ENCODE data around the gene NCEH1. TPM values are rescaled to one million over a fixed set of nuclear protein-coding genes. Genes with fewer than 3 reads are reported as not detected.

Gene NCEH1
- total RNA-seq, 1 experiment from 2014 or later, result 19.8 TPM

DNA sequence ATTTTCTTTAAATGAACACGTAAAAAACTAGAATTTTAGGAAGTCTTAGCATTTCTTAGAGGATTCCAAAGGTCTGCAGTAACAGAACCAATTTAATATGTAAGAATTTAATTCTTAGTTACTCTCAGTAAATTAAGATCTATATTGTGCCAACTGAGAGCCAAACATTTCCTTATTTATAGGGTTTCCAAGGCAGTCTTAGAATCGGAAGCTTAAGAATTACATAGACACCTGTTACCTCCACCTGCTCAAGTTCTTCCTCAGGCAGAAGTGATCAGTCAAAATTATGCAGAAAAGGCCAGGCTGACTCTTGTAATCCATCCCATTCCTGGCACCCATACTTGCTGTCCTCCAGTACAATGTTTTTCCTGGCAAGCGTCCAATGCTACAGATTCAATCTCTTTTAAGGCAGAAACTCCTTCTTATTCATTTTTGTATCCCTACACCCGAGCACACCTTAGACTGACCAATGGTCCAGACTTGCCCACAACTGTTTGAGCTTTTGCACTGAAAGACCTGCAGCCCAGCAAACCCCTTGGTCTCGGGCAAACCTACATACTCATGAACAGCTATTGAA lies 64.3 kb downstream of the NCEH1 start:
- DNase-seq (ENCODE audit: low spot score), result no peak

DNA sequence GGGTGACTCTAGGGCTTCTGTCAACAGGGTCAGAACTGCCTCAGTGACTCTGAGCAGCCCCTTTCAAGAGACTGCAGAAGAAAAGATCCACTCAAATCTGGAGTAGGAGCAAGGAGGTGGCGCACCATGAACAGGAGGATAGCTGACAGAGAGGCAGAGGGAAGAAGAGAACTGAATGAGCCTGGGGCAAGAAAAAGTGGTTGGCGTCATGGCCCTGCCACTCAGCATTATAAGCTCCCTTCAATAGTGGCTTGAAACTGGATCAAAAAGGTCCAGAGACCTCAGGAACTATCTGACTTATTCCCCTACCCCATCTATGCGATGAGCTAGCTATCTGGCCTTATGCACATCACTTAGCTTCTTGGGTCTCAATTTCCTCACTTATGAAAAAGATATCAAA lies 66.6 kb downstream of the NCEH1 start:
- DNase-seq (ENCODE audit: low spot score), result no peak

DNA sequence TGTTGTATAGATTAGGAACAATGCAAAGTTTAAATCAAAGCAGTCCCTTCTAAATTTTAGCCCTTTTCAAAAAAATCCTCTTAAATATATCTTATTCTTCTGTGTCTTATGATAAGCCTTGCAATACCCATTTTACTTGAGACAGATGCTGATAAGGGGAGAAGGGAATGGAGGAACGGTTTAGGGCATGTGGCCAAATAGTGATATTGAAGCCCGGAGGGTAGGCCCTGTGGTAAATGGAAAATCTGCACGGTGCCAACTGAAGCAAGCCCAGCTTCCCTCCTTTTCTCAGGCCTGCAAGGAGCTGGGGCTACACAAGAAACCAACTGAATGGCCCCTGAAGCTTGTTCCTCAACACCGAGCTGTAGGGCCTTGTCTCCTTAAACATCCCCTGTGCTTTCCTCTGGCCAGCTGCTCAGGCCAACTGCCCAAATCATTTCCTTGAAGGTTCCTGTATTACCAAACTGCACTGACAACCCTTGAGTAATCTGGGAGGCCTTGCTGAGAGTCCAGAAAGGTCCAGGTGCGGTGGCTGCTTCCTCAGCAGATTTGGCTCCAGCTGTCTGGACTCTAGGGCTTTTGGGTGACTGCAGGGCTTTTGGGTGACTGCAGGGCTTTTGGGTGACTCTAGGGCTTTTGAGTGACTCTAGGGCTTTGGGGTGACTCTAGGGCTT lies 67.2 kb downstream of the NCEH1 start:
- no peak for DNase-seq (ENCODE audit: low spot score)

DNA sequence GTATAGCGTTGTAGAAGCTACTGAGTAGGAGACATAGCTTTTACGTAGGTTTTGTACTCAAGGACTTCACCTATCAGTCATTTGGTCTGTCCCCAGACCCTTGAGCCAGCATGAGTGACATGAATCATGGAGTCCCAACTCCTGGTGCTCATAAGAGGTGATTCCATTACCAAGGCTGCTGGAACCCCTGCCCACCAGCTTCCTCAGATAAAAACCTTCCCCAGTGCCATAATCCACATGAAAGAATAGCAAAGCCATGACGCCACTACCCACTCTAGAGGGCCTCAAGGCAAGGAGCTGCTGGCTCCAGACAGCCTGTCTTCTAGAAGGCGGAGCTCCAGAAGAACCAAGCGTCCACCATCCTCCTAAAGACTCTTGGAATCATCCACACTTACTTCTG lies 69.6 kb downstream of the NCEH1 start:
- DNase-seq (ENCODE audit: low spot score), result no peak

DNA sequence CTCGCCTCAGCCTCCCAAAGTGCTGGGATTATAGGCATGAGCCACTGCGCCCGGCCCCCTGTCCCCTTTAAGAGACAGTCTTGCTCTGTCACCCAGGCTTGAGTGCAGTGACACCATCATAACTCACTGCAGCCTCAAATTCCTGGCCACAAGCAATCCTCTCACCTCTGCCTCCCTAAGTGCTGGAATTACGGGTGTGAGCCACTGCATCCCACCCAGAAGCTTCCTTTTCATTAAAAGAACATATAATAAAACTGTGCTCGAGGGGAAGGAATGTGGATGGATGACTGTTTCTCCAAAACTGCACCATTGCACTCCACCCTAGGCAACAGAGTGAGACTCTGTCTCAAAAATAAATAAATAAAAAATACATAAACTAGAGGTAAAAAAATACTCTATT lies 70.1 kb downstream of the NCEH1 start:
- DNase-seq (ENCODE audit: low spot score), result no peak

DNA sequence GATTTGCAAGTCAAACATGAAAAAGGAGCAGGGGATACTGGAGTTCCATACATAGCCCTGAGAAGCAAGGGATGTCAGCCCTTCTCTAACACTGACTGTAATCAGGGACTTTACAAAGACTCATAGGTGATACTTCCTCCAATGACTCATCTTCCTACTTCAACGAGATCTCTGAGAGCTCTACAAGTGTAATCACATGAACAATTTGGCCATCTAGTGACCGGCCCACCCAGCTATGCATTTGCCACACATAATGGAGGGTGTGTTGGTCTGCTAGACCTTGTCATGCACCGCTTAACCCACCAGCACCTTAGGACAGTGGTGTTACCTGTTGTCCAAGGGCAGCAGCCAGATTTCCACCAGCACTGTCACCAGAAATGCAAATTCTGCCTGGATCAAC lies 75.3 kb downstream of the NCEH1 start:
- no peak for DNase-seq (ENCODE audit: low spot score)

DNA sequence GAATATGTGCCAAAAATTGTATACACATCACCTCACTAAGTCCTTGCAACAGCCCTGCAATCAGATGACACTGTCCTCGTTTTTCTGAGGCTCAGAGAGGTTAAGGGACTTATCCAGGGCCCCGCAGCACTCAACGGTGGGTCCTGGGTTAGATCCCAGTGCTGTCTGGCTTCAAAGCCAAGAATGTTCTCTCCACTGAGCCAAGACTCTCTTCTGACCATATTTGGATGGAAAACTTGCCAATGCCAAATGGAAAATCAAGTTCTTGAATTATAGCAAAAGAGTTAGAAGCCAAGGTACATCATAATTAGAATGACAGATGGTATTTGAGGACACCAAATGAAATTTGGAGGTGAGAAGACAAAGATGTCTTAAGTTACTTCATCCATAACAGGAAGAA lies 75.9 kb downstream of the NCEH1 start:
- no peak for DNase-seq (ENCODE audit: low spot score)

DNA sequence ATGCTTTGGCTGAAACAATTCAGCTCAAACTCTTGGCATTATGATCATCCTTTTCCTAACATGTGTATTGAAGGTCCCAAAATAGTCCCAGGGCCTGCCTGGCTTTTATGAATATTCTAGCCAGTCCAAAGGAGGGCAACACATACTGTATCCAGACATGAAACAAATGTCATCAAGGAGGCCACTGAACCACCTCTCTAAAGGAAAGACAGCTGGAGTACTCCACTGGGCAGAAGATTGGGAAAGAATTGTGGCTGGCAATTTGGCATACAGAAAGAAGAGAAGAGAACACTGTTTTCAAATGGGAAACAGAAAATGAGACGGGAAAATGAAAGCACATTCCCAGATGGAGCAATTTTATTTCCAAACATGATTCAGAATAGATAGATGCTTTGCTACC lies 80.6 kb downstream of the NCEH1 start:
- DNase-seq (ENCODE audit: low spot score), result no peak

DNA sequence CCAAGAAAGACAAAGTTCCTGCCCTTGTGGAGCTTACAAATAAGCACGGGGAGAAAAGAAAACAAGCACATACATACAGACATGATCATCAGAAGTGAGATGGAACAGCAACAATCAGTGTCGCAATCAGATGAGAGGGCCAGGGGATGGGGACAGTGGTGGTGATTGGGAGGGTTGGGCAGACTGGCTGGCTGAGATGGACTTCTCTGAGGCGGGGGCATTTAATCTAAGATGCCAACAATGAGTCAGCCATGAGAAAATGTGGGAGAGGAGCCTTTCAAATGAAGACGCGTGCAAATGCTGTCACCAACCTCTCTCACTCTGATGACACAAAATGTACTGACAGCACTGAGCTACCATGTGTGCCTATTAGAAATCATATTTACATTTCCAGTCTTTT lies 81.4 kb downstream of the NCEH1 start:
- DNase-seq (ENCODE audit: low spot score), result no peak

DNA sequence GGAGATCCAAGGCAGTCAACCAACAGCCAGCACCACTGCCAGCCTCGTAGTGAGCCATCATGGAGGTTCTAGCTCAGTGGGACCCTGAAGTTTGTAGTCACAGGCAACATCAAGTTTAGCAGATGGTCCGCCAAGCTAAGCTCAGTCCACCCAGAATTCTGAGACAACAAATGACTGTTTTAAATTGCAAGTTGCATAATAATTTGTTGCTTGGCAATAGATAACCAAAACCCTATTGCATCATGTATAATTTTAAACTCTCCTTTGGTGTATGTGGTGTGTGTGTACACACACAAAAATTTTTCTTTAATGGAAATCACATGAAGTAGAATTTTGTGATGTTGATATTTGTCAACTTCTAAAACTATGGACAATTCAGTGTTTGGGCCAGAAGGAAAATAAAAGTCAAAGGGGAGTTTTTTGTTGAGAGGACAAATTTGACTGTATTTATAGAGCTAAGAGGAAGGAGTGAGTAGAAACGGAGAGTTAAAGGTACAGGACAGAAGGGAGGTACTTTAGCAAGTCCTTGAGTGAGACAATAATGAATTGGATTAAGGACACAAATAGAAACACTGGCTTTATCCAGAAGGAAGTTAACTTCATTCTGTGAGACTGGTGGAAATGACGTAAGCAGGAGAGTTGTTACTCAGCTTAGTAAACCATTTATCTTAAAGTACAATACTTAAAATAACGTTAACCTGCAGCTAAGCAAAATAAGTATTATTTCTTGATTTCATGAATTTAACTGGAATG lies 83.6 kb downstream of the NCEH1 start:
- no peak for DNase-seq (ENCODE audit: low spot score)

DNA sequence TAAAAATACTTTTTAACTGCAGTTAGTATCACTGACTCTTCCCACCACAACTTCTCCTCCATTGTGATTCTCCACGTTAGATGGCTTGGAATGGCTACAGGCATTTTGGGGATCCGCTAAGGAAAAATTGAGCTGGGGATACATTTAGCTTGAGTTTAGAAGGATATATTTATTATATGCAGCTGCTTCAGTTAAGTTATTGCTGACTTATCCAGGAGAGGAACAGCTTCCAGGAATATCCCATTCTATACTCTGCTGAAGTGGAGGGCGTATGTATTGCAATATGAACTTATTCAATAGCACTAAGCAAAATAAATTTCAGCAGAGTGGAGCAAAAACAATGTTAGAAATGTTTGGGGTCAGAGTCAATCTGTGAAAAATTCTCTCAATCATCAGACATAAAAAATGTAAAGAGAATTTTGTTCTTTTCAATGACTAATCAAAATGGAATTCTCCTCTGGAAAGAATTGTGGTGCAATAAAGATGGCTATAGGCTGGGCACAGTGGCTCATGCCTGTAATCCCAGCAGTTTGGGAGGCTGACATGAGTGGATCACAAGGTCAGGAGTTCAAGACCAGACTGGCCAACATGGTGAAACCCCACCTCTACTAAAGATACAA lies 84.7 kb downstream of the NCEH1 start:
- no peak for DNase-seq (ENCODE audit: low spot score)

DNA sequence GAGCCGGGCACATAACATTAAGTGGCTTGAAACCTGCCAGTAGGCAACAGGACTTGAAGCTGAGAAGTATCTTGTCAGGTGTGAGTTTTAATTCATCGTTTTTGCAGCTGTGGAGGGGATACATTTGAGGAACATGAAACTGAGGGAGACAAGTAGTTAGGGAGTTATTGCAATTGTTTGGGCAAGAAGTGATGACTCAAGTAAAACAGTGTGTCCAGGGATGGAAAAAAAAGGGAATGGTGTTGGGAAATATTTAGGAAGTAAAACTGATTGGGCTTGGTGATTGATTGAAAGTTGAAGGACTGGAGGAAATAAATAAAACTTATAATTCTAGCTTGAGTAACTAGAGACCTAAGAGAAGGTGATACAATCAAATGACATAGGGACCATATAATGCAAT lies 85.5 kb downstream of the NCEH1 start:
- DNase-seq (ENCODE audit: low spot score), result no peak

DNA sequence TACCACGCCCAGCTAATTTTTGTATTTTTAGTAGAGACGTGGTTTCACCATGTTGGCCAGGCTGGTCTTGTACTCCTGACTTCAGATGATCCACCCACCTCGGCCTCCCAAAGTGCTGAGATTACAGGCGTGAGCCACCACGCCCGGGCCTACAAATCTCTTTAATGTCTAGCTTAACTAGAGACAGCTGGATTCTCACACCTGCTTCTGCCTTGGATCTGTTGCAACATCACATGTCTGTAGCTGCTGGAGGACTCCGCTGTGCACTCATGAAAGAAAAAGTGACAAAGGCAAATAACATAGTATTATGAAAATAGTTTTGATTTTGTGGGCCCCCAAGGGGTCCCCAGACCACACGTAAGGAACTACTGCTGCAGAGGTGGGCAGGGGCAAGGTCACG lies 85.9 kb downstream of the NCEH1 start:
- no peak for DNase-seq (ENCODE audit: low spot score)

DNA sequence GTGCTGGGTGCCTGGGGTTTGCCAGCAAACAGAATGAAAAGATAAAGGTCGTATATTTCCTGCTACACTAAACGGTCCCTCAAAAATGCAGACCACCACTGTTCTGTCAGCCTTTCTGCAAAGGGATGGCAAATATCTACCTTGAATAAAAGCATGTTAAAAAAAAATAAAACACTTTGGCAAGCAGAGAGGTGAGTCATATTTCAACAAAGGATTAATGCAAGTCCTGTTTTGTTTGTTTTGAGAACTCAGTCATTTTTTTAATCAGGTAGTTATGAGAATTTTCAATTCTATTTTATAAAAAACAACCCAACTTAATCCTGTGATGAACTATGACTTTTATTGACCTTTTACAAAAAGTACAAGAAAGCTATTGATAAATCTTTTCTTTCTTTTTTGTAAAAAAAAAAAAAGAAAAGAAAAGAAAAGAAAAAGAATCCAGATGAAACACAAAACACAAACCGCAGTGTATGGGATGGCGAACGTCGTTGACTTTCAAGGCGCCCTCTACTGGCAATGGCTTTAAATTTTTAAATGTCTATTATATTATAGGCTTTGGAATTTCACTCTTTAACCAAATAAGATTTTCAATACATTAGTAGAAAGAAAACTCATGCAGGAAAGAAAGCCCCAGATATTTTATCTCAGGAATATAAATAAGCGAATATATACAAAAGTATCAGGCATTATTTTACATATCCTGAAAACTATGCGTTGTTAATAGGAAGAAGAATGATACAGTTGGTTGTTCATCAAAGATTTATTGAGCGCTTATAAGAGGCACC lies 87.8 kb downstream of the NCEH1 start:
- DNase-seq (ENCODE audit: low spot score), result peak; percentile 62

DNA sequence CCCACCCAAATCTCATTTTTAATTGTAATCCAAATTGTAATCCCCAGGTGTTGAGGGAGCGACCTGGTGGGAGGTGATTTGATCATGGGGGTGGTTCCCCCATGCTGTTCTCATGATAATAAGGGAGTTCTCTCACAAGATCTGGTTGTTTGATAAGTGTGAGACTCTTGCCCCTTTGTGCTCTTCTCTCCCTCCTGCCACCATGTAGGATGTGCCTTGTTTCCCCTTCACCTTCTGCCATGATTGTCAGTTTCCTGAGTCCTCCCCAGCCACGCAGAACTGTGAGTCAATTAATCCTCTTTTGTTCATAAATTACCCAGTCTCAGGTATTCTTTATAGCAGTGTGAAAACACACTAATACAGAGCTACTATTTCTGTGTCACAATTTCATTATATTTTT lies 88.7 kb downstream of the NCEH1 start:
- DNase-seq (ENCODE audit: low spot score), result no peak

DNA sequence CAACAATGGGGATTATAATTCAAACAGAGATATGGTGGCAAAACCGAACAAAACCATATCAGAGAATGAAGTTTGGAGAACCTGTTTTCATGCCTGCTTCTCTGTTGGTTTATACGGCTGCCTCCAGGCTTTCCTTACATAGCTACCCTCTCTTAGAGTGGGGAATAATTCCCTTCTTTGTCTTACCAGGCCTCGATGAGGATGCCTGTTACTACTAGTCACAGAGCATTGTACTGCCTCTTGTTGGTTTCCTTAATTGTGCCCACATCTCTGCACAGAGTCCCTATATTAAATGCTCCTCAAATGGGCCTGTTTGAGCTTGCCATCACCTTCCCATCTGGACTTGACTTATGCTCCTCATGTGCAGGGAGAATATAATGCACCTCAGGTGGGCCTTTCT lies 92.9 kb downstream of the NCEH1 start:
- DNase-seq (ENCODE audit: low spot score), result no peak

DNA sequence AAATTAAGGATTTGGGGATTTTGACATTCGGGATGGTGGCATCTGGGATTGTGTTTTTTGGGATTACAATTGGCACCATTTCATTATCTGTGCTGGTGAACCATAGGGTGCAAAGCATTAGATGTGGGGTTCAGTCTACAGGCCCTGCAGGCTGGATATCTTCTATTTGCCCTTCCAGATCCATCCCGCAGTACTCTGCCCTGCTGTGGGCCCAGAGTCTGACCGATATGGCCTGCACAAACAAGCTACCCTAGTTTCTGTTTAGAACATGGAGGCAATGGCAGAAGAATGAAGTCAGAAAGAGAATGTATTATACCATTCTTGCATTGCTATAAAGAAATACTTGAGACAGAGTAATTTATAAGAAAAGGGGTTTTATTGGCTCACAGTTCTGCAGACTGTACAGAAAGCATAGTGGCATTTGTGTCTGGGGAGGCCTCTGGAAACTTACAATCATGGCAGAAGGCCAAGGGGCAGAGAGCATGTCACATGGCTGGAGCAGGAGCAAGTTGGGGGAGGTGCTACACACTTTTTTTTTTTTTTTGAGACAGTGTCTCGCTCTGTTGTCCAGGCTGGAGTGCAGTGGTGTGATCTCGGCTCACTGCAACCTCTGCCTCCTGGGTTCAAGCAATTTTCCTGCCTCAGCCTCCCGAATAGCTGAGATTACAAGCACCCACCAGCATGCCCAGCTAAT lies 93.7 kb downstream of the NCEH1 start:
- no peak for DNase-seq (ENCODE audit: low spot score)

DNA sequence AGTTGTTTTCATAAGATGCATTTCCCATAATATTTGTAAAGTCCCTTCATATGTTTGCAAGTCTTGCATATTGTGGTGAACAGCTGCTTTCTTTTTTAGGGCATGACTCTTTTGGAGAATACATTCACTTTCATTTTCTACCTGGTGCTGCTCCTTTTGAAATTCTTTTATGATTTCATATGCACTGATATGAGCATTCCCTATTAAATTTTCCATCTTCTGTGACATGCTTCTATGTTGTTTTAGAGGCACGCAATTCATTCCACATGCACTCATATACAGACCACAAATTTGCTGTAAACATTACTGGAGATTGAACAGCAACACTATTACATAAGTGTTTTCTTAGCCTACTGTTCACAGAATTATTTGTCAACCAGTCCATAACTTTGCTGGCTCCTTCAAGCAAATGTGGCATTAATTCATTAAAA lies 94.8 kb downstream of the NCEH1 start:
- no peak for DNase-seq (ENCODE audit: low spot score)

DNA sequence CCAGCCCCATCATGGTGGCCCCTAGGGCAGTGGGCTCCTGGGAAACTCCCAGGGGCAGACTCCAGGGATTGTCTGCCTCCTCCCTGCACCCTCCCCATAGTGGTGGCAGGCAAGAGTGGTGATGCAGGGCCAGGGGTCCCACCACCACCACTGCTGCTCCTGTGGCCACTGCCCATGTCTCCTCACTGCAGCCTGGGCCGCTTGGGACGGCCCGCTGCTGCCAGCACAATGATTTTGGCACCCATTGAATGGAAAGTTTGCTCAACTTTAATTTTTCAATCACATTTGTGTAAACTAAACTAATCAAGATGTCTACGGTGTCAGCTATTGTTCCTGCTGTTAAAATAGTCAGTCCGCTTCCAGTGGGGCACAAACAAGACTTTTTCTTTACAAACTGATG lies 95.6 kb downstream of the NCEH1 start:
- no peak for DNase-seq (ENCODE audit: low spot score)

DNA sequence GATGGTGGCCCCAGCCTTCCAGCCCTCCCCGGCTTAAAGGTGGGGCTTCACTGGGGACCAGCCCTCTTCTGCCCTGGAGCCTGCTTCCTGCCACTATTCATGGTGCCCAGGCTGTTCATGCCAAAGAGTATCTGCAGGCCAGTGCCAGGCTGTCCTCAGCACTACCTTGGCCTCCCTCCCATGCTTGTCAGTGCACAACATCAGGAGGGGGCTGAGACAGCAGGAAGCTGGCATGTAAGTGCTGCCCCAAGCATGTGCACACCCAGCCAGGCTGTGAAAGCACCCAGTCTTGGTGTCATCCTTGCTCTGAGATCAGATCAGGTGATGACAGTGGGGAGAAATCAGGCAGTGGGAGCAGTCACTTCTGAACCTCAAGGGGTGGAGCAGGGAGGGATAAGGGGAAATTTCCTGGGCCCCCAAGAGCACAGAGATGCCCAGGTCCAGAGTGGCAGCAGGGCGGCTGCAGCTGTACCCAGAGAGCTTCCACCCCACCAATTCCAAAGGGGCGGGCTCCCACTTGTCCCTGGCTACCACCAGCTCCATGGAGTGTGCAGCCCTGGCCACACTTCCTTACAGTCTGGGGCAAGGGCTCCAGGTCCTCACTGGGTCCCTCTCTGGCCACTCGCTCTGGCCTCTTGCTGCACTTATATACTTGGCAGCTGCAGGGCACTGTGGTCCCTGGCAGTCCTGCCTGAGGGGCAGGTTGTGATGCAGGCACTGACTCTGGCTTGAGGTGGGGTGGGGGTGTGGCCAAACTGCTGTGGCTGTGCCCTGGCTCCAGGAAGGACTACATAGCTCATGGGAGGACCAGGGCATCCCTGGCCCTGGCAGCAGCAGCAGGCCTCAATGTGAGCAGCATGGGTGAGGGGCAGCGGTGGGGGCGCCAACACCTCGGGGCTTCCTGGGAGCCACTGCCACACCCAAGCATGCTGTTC lies 96.3 kb downstream of the NCEH1 start:
- DNase-seq (ENCODE audit: low spot score), result no peak

All from H4 (cell line).